NOMO-1 treated with dmso at 0.1 percent for 144 hours (cell line): ENCODE results near the gene RNF7.
"Not testable (repeated sequence)": the region's sequence is repeated elsewhere in the genome, so short reads cannot be mapped to it uniquely, and the experiment has no call there.

Experiments
- DNase-seq: peaks from one replicate; lab custom pipeline; 2025; ENCODE audit not compliant: unreplicated experiment; lab: John Stamatoyannopoulos, UW

The RNF7 gene

DNA sequence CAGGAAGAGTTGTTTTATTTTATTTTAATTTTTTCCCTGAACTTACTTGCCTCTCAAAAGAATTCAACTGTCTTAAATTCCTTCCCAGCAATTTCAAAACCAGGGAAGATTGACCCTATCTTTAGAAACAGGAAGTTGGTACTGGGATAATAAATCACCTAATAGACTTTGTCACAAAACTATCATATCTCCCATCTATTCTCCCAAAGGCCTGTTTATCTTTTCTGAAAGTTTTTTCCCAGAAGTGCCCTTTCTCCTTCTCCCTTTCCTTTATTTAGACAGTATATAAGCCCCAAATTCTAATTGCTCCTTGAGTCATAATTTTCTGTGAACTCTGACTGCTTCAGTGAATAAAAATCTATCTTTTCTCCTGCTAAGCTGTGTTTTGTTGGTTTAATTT lies 2.9 kb upstream of the RNF7 start:
- DNase-seq, result no peak

DNA sequence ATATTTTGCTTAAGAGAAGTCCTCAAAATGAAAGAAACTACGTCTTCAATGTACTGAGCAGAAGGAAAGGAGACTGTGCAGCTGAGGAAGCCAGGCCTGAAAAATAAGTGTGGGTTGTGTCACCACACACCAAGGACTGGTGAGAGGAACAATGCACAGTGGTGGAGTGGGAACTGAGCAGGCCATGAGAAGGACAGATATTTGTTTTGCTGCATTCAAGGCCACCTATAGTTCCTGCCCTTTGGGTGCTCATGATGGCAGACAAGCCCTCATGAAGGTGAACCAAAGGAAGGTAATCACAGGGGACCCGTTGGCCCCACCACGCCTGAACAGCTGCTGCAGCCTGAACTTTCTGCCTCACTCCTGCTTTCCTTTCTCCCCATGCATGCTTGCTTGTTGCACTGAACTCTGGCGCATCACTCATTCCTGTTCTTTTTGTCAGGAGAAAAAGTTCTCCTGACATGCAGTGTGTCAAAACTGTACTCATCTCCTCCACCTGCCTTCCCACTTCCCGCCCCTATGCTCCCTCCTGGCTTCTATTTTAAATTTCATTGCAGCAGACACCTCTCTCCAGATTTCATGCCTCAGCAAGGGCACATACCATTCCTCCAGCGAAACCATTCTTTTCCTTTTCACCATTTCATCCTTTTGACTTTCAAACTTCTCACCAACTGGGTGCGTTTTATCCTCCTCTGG lies 2.2 kb upstream of the RNF7 start:
- DNase-seq, result no peak

GRCh38 chr3:141737093-141737492 lies 1.0 kb upstream of the RNF7 start:
- peak; percentile 84 for DNase-seq

DNA sequence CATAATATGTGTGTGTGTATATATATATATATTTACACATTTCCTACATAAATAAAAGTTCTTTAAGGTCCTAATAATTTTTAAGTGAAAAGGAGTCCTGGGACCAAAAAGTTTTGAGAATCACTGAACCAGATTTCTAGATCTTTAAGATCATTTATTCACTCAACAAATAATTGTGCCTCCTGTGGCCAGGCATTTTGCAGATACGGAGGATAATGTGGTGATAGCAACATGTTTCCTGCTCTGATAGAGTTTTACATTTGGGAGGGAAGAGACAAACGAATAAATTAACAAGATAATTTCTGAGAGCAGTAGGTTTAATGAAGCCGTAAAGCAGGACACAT lies 448 bp upstream of the RNF7 start:
- no peak for DNase-seq

DNA sequence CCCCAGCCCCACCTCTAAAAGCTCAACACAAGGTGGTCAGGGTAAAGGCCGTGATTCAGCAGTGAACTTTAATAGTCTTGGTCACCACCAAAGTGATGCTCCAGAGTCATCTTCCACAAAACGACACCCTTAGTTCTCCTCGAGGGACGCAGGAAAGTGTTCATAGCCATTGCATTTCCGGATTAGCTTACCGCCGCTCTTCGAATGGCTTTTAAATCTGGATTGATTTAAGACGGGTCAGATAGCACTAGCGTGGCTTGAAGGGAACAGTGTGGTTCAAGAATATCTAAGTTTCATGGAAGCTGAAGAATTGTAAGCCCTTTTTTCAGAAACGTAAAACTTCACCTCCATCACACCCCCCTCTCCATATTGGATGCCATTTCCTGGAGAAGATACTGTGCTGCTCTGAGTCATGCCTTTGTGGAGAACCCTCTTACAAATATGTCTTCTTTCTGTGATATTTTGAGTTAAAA lies 829 bp downstream of the RNF7 start:
- peak; percentile 56 for DNase-seq

DNA sequence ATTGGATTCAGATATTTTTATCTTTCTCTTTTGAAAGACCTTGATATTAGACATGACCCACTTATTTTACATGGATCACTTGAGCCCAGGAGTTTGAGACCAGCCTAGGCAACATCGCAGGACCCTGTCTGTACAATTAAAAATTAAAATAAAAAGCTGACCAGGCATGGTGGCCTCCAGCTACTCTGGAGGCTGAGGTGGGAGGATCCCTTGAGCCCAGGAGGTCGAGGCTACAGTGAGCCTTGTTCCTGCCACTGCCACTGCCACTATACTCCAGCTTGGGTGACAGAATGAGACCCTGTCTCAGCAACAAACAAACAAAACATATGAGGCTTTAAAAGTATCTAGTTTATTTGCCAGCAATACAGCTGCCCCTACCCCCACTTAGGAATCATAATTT lies 1.6 kb downstream of the RNF7 start:
- no peak for DNase-seq

- no peak for DNase-seq
Observed at GRCh38 chr3:141740349-141740748, 2.3 kb downstream of the RNF7 start.

- DNase-seq, result no peak
Observed at GRCh38 chr3:141743305-141743704, 5.2 kb downstream of the RNF7 start.

DNA sequence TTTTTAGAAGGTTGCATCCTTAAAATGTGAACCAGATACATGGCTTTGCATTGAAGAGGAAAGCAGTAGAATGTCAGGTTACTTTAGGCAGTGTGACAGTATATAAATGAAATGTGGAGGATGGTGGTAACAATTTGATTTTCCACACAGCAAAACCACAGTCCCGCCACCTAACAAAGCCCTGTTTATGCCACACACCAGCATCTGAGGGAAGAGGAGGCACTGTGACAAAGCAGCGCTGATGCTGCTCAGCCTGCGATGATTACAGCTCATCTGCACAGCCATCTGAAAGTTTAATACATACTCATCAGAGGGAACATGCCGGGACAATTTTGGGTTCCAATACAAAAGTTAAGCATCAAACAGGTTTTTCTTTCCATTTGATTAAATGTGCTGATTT lies 8.9 kb downstream of the RNF7 start:
- no peak for DNase-seq

- no peak for DNase-seq
Observed at GRCh38 chr3:141753399-141753798, 15.3 kb downstream of the RNF7 start.

GRCh38 chr3:141754032-141754431 lies 15.9 kb downstream of the RNF7 start:
- no peak for DNase-seq

DNA sequence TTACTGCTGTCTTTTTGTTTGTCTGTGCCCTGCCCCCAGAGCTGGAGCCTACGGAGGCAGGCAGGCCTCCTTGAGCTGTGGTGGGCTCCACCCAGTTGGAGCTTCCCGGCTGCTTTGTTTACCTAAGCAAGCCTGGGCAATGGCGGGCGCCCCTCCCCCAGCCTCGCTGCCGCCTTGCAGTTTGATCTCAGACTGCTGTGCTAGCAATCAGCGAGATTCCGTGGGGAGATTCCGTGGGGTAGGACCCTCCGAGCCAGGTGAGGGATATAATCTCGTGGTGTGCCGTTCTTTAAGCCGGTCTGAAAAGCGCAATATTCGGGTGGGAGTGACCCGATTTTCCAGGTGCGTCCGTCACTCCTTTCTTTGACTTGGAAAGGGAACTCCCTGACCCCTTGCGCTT lies 24.5 kb downstream of the RNF7 start:
- not testable (repeated sequence) for DNase-seq

DNA sequence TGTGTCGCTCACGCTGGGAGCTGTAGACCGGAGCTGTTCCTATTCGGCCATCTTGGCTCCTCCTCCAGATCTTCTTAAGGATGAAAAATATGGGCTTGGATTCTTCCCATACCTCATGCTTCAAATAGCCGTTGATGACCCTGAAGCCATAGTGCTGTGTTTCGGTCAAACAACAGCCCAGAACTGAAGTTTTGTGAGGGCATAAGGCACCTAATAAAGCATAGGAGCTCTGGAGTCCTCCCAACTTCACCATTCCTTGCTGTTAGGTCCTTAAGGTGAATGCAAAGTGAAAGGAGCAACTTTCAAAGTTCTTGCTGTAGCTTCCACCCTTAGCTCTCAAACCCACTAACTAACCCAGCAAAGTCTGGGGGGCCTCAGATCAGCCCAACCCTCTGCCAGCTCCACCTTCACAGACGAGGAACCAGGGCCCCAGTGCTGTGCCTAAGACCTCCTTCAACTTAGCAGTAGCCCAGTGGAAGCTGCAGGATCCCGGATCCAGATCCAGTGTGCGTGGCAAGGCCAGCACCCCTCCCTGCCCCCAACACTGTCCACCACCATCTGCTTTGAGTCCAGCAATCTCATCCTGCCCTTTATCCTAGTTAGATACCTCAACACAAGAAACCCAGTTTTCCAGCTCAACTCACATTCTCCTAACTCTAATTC lies 25.1 kb downstream of the RNF7 start, which contains the start of gene GRK7:
GRK7 (plus strand) TSS at position 321 of the 663 bp plus-strand sequence. CDS start 14,877 bp downstream, outside the sequence.
- no peak for DNase-seq

DNA sequence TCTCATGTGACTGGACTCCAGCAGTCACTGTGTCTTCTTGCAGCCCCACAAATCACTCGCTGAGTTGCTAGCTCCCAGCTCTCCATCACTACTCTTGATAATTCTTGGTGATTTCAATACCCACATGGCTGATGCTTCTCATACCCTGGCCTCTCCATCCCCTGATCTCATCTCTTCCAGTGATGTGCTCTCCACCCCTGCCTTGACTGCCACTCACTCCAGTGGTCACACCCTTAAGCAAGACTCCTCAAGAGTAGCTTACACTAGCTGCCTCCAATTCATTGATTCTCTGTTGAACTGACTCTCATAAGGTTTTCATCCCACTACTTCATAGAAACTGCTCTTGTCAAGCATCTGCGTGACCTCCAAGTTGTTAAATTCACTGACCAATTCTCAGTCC lies 25.9 kb downstream of the RNF7 start:
- DNase-seq, result no peak

DNA sequence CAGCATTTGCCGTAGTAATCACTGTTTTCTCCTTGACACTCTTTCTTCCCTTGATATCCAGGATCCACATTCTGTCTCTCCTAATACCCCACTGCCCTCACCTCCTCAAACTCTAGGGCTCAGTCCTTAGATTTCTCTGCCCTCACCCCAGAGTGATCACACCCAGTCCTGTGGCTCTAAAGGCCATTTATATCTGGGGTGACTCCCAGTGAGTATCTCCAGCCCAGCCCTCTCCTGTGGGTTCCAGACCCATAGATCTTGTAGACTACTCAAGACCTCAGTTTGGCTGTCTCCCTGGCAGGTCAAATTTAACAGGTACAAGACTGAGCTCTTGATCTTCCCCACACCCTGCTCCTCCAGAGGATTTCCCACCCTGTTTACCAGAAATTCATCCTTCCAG lies 26.4 kb downstream of the RNF7 start:
- DNase-seq, result no peak

DNA sequence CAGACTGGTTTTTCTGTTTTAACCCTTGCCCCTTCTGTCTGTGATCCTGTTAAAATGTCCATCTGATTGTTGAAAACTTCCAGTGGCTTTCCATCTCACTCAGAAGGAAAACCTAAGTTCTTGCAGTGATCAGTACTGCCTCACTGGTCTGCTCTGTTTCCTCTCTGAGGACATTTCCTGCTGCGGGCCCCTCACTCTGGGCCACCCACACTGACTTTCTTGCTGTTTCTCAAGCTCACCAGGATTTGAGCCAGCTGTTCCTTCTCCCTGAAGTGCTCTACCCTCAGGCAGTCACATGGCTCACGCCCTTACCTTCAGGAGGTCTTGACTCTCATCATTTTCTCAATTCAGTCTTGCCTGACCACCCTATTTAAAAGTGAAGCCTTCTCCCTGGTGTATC lies 26.9 kb downstream of the RNF7 start:
- peak; percentile 10 for DNase-seq

GRCh38 chr3:141767066-141767465 lies 29.0 kb downstream of the RNF7 start:
- DNase-seq, result no peak

DNA sequence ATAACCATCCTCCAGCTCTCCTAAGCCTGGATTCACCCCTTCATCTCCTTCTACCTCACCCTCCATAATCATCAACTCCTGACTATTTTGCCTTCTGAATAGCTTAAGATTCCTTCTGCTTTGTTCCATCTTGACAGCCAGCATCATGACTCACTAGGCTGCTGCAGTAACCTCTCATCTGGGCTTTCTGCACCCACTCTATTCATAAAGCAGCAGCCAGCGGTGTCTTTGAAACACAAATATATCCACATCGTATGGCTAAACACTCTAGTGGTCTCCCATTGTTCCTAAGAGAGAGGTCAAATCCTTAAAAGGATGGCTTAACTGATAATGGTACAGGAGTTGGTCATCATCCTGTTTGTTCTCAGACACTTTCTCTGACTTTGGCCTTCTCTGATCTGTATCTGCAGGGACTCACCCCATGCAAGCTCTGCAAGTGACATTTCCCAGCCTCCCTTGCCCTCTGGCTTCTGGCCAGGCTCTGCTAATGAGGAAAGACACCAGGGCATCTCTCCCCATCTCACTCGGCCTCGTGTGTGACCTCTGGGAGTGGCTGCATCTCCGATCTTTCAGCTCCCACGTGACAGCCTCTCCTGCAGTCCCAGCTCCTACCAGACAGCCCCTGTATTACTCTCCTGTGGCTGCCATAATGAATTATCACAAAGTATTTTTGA lies 31.3 kb downstream of the RNF7 start:
- no peak for DNase-seq

- DNase-seq, result no peak
Observed at GRCh38 chr3:141773676-141774075, 35.6 kb downstream of the RNF7 start.

DNA sequence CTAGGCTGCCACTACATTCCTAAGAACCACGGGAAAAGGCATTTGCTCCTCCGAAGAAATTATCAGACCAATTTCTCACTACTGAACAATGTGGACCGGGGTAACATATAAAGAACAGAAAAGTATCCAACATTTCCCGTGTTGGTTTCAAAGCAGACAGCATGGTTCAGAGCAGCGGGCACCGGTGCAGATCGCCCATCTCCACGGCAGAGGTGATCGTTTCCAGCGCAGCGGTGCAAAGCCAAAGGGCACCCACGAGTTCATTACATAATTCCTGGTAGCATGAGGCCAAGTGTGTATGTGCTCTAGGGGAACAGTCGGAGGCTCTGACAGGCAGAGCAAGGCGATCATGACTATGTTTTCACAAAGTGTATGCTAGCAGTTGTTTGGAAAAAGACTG lies 38.3 kb downstream of the RNF7 start:
- DNase-seq, result no peak

GRCh38 chr3:141776885-141777284 lies 38.8 kb downstream of the RNF7 start:
- no peak for DNase-seq
